Omental fat pad (tissue), 4 donors: Measurements from ENCODE around the gene WDR11. TPM values are rescaled to one million over a fixed set of nuclear protein-coding genes. Genes with fewer than 3 reads are reported as not detected.
A peak's percentile ranks its signal among the peaks of the same experiment; 100 is the strongest.

Experiments used
- ATAC-seq: fragments of 150-250 bp; one replicate; pipeline ENCODE4 v1.9.1; 2016; ENCODE audit warnings: mild to moderate bottlenecking, moderate library complexity; ENCODE audit not compliant: low FRiP score
- DNase-seq: peaks from one replicate; pipeline ENCODE4 v3.0.0-alpha.2; 2019; ENCODE audit warnings: low spot score
- total RNA-seq, 4 donors: library from RNA; depleted of rRNA; stranded (reverse); fragments of >200 nt; gene quantifications; one replicate each; pipeline ENCODE4 v1.1.0, GENCODE V29; 2016
- TF ChIP-seq, protein P1 (sequence below), 3 donors: fragments of 450-650 bp; IDR thresholded peaks; one replicate each; pipeline ENCODE4 v1.5.1; 2016 to 2017; ENCODE audit warnings: antibody characterized with exemption in 3 of 3, mild to moderate bottlenecking in 3 of 3, moderate library complexity in 2 of 3

The WDR11 gene, protein sequence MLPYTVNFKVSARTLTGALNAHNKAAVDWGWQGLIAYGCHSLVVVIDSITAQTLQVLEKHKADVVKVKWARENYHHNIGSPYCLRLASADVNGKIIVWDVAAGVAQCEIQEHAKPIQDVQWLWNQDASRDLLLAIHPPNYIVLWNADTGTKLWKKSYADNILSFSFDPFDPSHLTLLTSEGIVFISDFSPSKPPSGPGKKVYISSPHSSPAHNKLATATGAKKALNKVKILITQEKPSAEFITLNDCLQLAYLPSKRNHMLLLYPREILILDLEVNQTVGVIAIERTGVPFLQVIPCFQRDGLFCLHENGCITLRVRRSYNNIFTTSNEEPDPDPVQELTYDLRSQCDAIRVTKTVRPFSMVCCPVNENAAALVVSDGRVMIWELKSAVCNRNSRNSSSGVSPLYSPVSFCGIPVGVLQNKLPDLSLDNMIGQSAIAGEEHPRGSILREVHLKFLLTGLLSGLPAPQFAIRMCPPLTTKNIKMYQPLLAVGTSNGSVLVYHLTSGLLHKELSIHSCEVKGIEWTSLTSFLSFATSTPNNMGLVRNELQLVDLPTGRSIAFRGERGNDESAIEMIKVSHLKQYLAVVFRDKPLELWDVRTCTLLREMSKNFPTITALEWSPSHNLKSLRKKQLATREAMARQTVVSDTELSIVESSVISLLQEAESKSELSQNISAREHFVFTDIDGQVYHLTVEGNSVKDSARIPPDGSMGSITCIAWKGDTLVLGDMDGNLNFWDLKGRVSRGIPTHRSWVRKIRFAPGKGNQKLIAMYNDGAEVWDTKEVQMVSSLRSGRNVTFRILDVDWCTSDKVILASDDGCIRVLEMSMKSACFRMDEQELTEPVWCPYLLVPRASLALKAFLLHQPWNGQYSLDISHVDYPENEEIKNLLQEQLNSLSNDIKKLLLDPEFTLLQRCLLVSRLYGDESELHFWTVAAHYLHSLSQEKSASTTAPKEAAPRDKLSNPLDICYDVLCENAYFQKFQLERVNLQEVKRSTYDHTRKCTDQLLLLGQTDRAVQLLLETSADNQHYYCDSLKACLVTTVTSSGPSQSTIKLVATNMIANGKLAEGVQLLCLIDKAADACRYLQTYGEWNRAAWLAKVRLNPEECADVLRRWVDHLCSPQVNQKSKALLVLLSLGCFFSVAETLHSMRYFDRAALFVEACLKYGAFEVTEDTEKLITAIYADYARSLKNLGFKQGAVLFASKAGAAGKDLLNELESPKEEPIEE
- total RNA-seq = 10 to 100 TPM; 43.3 to 63.2 (median 55.0) TPM

DNA sequence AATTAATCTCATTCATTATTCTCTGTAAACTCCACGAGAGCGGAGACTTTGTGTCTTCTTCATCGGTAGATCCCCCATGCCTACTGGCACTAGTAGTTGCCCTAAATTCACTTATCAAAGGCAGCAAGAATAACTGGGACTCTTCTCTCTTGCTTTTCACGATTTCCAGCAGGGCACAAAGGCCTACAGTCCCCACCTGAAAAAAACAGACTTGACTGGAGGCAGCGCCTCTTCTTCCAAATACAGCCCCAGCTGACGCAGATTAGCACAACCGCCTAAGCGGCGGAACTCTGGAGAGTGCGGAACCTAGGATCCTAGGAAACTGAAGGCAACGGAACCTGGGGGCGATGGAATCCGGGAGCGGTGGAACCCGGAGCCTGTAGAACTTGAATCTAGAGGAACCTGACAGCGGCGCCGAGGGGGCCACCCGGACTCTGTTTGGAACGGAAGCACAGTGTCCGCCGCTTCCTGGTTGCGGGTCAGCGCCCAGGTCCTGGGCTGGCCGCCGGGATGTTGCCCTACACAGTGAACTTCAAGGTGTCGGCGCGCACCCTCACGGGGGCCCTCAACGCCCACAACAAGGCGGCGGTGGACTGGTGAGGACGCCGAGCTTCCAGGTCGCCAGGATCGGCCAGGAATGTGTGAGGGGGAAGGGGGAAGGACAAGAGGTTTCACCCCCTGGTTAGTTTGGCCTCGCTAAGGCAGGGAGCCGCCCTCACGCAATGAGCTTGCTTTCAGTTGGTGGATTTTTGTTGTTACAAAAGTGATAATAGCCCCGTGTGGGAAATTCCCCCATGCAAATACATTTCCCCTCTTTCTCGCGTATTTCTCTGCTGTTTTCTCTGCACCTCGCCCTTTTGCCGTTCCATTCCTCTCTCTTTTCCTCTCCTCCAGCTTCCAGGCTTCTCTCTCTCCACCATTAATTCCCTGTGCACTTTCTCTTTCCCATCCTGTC, at the start of gene WDR11:
WDR11 (plus strand) TSS at position 452 of the 955 bp plus-strand sequence; CDS start at position 511, 59 bp downstream.
- ATAC-seq = peak; percentile 100
- TF ChIP-seq, protein P1, sequence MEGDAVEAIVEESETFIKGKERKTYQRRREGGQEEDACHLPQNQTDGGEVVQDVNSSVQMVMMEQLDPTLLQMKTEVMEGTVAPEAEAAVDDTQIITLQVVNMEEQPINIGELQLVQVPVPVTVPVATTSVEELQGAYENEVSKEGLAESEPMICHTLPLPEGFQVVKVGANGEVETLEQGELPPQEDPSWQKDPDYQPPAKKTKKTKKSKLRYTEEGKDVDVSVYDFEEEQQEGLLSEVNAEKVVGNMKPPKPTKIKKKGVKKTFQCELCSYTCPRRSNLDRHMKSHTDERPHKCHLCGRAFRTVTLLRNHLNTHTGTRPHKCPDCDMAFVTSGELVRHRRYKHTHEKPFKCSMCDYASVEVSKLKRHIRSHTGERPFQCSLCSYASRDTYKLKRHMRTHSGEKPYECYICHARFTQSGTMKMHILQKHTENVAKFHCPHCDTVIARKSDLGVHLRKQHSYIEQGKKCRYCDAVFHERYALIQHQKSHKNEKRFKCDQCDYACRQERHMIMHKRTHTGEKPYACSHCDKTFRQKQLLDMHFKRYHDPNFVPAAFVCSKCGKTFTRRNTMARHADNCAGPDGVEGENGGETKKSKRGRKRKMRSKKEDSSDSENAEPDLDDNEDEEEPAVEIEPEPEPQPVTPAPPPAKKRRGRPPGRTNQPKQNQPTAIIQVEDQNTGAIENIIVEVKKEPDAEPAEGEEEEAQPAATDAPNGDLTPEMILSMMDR (IDR thresholded peaks at IDR 0.05) = no peak
- DNase-seq = peak; percentile 57

DNA sequence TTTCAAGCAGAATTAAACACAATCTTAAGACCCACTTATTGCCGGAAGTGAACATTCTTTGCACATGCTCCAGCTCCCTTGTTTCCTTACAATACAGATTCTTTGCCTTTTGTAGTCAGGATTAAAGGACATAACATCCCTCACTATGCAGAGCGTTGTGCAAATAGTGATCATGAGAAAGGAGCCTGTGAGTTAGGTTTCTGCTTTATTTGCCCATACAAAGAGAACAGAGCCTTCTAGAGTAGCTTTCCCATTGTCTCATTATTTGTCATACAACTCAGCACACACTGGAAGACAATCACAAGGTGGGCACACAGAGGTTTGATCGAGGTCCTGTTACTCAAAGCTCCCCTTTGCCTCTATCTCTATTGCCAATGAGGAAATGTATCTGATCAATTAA, 48.2 kb upstream of the WDR11 start:
- no peak for ATAC-seq
- TF ChIP-seq, protein P1 (IDR thresholded peaks at IDR 0.05) = no peak
- no peak for DNase-seq

DNA sequence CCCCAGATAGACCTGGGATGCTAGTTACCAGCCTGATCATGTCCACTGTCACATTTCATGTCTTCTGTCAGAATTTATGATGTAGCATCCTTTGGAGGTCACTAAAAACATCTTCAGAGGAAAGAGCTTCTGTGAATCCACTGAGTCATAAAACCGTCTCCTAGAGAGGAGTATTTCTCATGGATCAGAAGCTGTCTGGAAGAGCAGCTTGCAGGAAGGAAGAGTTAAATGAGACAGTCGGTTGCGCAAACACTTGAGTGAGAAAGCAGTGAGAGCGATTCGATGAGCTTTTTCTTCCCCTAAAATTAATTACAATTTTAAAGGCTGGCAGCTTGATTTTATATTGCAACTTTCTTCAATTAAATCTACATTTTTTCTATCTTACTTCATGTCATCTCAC, 47.2 kb upstream of the WDR11 start:
- TF ChIP-seq, protein P1 (IDR thresholded peaks at IDR 0.05) = no peak
- DNase-seq (no peak), ATAC-seq (no peak)

DNA sequence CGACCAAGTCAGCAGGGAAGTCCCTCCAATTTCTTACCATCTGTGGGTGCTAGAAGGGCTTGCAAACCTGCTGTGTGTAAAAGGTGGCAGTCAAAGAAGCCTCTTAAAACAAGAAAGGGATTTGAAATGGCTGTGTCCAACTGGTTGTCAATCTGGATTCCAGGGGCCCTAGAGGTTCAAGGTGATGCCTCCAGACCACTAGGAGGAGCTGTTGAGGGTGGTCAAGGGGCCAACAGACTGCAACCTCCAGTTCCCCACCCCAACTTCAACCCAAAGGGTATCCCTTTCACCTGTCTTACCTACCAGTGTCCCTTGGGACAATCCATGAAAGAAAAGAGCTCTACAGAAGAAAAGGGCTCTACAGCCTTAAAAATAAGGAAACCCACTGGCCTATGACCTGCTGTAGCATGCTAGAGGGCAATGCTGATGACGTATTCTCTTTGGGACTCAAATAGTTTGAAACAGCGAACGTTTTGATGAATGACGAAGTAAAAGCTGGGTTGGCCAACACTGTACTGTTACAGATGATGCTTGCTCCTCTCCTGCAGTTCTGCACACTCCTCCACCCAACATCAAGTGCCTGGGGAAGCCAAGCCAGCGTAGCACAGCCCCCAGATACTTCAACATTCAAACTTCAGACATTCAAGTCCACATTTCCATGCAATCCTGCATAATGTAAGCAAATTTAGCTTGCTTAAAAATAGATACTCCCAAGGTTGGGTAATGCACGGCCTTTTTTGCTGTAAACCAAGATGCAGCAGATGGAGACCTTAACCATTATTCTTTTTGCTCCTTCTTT, 45.9 kb upstream of the WDR11 start:
- ATAC-seq (no peak), DNase-seq (no peak)
- TF ChIP-seq, protein P1 (IDR thresholded peaks at IDR 0.05) = no peak

DNA sequence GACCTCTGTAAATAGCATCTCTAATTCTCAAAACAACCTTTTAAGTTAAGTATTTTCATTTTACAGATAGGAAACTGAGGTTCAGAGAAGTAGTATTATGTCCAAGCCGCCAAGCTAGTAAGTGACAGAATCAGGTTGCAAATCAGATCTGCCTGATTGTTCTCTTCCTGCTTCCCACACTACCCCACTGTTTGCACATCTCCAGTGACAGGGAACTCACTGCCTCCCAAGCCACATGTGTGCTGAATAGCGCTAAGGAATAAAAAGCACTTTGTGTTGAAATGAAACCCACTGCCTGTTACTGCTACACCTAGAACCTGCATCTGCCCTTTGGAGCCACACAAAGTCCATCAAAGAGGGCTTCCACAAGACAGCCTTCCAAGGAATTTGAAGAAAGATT, 45.1 kb upstream of the WDR11 start:
- ATAC-seq (no peak), DNase-seq (no peak)
- TF ChIP-seq, protein P1 (IDR thresholded peaks at IDR 0.05) = no peak
